Effector CD4-positive, alpha-beta T cell (primary cell): ENCODE data around the gene MAP3K4.
"Not testable (repeated sequence)": the region's sequence is repeated elsewhere in the genome, so short reads cannot be mapped to it uniquely, and the experiment has no call there.

Source experiments
- DNase-seq: peaks from one replicate; pipeline ENCODE4 v3.0.0-alpha.2; 2020

The MAP3K4 gene

DNA sequence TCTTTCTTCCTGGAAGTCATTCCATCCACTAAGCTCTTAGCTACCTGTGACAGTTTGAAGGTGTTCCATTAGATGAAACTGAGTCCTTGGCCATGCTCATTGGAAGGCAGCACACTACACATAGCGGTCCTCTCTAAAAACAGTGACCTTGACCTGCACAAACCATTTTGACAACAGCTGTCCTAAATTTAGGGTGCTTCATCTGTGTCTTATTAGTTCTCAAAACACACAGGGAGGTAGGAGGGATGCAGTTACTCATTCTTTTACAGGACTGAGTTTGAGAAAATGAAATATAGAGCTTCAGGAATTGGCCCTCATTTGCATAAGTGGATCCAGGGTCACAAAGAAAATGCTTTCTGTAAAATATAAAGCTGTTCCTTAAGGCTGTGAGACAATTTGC lies 20.4 kb upstream of the MAP3K4 start:
- no peak for DNase-seq

DNA sequence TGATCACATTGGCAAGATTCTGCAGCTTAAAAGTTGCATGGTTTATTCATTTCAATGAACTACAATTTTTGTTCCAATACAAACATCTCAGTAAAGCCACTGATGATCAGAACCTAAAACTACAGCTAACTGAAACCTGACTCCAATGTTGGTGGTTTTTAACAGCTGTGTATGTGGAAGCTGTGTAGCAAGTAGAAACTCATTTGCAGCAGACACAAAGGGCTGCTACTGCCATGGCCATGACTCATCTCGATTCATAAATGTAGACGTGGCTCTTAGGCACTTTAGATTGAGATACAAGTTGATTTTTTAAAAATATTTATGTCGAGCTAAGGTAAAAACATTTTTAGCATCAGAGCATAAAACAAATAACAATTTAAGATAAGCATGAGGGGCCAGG lies 19.5 kb upstream of the MAP3K4 start:
- DNase-seq = no peak

DNA sequence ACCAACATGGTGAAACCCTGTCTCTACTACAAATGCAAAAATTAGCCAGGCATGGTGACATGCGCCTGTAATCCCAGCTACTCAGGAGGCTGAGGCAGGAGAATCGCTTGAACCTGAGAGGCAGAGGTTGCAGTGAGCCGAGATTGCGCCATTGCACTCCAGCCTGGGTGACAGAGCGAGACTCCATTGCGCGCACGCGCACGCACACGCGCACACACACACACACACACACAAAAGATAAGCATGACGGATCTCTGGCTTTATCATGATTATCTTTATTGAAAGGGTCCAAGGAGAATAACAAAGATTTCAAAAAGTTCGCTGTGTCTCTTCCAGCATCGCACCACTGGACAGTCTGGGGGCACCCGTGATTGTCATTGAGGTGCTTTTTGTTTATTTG lies 19.0 kb upstream of the MAP3K4 start:
- not testable (repeated sequence) for DNase-seq

DNA sequence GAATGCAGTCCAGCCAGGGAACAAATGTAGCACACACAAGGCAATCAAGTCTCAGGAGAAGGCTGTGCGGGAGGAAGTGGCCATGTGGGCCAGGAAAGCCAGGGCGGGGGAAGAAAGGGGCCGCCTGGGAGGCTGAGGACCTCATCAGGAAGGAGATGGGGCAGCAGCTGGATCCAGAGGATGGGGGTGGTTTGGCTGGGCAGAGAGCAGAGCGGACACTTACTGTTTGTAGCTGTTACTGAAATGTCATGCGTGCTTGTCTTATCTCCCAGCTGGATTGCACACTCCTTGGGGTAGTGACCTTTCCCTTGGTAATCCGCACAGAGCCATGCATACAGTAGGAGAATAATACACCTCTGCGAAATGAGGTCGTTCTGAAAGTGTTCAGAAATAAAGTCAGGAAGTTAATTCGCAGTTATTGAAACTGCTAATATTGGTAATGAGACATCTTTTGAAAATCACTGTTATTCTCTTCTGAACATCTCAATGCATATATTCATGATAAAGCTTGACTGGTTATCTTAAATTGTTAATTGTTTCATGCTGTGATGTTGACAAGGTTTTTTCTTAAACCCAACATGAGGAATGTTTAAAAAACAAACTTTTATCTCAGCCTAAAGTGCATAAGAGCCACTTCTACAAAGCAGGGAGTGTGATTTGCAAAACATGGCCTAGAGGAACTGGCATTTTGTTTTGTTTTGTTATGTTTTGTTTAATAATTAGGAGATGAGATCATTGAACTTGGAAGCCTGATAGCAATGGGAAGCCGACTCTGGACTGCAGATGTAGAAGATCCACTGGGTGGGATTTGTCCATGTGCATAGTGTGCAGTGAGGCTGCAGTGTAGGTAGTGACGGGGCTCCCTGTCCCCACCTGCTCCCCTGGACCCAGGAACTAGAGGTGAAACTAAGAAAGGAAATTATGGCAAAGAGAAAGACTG lies 18.0 kb upstream of the MAP3K4 start:
- no peak for DNase-seq

DNA sequence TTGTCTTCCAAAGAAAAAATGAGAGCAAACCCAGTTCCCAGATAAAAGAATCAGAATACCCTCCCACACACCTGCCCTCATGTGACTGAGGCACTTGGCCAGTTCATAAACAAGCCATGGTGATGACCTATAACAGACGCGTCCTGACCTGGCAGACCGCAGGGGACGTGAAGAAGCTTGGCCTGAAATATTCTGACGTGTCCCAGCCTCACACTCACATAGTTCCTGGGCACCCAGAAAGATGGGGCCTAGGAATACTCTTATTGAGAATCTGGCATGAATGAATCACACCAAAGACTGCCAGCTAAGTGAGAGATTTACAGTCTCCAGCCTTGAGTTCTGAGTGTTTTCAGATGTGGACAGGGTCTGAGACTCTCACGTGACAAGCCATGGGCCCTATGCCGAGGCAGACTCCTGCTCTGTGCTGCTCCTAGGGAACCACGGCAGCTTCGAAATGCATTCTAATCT lies 17.2 kb upstream of the MAP3K4 start:
- no peak for DNase-seq

DNA sequence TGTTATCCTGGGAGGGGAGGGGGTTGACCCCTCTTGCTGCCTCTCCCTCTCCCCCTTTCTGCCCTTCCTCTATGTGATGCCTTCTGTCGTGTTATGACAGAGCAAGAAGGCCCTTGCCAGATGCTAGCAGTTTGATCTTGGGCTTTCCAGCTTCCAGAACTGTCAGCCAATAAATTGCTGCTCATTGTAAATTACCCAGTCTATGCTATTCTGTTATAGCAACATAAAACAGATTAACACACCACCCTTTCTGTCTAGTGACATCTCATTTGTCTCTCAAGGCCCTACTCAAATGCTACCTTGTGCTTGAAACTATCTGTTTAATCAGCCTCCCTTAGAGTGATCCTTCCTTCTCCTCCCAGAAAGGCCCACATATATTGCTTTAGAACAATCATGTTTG lies 16.4 kb upstream of the MAP3K4 start:
- DNase-seq = no peak

DNA sequence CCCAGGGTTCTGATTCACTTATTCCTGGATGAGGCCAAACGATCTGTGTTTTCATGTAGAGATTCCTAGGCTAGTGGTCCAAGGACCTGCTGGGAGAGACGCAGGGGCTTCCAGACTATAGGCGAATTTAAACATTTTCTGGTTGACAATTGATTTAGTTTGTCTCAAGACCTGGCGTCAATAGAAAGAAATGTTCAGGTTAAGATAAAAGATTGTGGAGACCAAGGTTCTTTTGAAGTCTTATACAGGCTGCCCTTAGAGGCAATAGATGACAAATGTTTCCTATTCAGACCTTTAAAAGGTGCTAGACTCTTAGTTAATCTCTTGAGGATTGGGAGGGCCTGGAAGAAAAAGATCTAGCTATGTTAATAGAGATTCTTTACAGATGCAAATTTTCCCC lies 15.6 kb upstream of the MAP3K4 start:
- DNase-seq = not testable (repeated sequence)

DNA sequence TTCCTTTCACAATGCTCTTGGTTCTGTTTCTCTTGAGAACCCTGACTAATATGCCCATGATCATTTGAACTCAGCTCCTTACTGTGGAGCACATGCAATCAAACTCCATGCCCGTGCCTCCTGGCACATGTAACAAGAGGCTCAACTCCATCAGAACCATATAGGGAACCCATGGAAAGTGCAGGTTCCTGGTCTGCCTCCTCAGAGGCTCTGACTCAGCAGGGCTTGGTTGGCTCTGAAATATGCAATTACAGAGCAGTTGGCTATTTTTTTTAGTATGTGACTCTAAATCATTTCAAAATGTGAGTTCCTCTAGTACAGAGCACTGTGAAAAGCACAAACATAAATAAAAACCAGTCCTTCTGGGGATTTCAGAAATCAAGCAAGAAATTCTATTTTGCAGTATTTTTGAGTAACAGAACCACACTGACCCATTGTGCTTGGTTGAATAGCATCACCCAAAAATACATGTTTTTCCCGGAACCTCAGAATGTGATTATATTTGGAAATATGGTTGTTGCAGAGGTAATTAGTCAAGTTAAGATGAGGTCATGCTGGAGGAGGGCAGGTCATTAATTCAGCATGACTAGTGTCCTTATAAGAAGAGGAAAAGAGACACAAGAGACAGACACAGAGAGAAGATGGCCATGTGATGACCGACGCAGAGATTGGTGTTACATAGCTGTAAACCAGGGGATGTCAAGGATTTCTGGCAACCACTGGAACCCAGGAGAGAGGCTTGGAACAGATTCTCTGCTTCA lies 13.2 kb upstream of the MAP3K4 start:
- DNase-seq = no peak

DNA sequence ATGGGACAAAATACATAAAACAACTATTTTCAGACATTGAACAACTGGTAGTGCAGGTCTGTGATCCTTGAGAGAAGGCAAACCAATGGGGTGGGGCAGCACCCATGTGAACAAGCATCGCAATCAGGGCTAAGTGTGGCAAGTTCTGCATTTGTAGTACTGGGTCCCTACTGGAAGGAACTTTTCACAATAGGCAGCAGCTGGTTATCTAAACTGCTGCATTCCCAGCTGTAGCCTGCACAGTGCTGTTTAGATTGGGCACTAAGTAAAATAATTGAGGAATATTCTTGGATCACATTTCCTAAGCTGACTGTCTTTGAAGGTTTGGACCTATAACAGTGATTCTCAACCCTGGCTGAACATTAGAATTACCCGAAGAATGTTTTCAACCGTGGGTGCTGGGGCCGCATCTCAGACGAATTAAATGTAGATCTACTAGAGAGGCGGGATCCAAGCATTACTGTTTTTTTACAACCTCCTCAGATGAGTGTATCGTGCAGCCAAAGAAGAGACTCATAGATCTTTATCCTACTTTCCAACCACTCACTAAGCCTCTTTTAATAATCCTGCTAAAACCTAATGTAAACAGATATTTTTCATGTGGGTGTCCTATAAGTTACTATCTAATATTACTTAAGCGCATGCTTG lies 12.4 kb upstream of the MAP3K4 start:
- DNase-seq = no peak

DNA sequence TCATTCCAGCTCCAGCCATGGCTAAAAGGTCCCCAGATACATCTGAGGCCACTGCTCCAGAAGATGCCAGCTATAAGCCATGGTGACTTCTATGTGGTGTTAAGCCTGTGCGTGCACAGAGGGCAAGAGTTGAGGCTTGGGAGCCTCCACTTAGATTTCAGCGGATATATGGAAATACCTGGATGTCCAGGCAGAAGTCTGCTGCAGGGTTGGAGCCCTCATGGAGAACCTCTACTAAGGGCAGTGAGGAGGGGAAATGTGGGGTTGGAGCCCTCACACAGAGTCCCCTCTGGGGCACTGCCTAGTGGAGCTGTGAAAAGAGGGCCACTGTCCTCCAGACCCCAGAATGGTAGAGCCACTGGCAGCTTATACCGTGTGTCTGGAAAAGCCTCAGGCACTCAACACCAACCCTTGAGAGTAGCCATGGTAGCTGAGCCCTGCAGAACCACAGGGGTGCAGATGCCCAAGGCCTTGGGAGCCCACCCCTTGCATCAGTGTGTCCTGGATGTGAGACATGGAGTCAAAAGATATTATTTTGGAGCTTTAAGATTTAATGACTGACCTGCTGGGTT lies 8.1 kb upstream of the MAP3K4 start:
- not testable (repeated sequence) for DNase-seq

DNA sequence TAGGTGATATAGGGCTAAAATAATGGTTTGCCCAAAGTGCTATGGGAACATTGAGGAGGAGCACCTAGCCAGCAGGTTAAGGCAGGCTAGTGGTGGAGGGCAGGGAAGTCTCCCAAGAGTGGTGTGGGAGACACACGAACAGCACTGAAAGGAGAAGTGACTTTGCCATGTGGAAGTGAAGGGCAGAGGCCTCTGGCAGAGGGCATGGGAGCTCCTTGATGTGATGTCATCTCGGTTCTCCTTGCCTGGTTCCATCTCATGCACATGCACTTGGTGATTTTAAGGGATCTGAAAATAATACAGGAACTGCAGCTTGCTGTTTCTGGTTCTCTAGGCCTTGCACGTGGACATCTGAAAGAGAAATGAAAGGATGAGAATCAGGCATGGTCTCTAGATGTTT lies 4.7 kb upstream of the MAP3K4 start:
- DNase-seq = no peak

DNA sequence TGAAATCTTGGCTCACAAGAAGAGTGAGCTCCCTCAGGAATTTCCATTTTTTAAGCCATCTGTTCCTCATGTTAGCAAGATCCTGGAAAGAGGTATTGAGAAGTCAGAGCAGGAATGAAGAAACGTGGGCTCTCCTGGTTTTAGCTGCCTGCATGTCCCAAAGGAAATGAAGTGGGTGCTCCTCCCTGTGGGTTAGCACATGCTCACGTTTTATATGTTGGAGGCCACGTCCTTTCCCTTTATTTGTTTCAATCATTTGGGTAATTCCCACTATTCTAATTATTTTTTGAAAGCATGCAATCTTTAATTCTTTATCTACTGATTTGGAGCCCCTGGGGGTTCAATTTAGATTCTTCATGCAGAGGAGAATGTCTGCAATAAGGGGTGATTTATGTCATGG lies 4.3 kb upstream of the MAP3K4 start:
- DNase-seq = no peak

DNA sequence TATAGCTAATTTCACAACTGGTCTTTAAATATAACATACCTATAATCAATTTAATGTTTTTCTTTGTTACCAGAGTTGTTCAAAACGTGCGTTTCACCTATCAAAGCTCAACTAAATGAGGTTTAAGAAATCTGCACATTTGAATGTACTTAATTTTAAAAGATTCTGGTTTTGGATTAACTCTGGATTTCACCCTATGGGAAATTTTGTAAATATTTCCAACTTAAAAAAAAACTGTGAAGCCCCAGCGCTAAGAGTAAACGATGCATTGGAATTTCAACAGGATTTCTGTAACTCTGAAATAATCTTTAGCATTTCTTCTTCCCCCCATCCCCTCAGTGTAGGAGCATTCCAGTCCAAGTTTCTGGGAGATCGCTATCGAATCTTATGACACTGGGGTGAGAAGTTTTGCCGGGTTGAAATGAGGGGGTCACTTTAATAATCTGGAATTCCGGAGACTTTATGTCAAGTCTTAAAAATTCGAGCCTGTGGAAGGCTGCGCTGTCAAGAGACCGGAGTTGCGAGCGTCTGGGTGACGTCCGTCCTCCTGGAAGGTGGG lies 643 bp upstream of the MAP3K4 start:
- DNase-seq = no peak

DNA sequence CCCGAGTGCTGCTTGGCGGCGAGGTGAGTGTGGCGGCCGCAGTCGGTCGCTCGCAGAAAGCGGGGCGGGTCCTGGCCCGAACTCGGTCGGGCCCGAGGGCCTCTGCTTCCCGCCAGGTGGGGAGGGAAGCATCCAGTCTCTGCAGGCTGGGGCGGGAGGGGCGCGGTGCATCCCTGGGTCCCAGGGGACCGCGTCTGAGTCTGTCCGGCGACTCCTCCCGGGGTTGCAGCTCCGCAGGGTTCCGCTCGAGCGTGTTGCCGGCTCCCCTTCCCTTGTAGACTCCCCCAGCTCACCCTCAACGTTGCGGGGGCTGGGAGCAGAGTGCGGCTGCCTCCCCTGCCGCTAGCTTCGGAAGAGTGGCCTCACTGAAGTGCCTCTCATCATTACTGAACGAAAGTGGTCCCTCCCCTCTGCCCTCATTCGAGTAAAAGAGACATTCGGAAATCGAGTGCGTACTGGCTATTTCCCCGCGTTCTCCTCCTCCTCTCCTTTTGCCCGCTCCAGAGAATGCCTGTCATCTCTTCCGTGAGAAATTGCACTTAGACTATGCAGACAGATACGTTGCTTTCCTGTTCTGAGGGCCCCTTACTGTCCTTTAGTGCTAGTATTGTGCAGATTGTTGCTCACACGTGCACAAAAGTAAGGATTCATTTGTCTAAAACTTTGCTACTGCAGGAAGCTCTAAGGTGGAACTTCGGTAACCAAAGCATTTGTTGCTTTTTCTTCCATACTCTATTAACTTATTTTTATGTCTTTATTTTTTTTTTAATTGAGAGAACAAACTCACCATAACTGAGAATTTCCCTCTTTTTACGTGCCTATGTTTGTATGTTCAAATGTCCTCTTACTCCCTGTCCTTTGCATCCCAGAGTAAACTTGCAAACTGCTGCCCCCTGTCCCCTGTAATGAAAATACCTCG lies 751 bp downstream of the MAP3K4 start:
- DNase-seq = no peak

DNA sequence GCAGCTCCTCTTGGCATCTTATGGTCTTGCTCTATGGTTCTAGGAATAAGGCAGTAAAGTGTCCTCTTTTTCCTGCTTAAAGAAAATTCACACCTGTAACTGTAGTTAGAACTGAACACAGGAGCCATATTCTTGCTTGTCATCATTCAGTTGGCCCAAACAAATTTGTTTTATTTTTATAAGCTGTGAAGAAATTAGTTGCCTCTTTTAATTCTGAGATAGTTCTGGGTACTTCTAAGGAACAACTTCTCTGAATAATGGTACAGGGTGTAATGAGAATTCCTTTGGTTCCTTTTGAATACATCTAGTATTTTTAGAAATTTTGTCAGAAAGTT lies 1.4 kb downstream of the MAP3K4 start:
- DNase-seq = no peak

DNA sequence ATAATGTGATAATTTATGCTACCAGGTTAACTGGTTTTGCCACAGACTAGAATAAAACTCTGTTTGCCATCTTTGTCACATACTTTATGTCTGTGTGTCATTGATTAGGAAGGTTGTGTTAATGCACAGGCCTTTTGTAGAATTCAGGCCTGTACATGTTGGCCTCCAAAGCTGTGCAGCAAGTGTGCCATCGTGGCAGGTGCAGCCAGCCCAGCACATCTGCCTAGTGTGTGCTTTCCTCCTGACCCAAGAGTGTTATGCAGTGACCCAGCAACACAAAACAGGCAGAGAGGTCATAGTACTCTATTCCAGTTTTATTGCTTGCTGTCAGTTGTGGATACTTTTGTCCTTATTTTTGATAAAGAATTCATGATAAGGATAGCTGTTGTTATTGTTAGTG lies 3.7 kb downstream of the MAP3K4 start:
- no peak for DNase-seq

DNA sequence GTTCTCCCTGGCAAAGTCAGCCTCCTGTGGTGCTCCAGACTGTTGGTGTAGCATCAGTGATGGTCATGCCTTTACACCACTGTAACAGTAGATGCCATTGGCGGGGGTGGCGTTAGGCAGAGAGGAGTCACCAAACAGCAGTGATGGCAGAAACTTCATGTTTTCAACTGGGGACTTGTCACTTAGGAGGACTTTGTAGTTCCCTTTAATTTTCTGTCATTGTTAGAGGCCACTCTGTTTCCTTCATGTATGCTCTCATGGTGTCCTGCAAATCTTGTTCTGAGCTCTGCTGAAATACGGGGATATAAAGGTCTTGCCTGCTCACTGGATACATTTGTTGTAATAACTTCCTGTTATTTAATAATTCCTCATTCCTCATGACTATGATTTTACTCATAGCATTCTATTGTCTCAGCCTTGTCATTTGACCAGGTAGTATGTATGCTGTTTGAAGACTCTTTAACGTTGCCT lies 4.6 kb downstream of the MAP3K4 start:
- DNase-seq = no peak

DNA sequence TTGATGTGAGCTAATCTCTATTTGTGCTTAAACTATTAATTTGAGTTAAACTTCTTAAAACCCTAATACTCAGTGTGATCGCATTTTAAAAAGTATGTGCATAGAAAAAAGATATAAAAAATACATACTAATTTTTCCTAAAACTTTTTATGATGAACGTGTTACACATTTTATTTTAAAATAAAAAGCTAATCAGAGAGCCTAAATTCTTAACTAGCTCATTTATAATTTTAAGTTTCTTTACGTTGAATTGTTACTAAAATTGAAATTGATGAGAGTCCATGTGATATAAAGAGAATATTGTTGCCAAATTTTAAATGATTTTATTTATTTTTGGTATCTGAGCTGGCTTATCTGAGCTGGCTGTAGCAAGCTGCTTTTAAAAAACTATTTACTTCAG lies 6.6 kb downstream of the MAP3K4 start:
- no peak for DNase-seq

DNA sequence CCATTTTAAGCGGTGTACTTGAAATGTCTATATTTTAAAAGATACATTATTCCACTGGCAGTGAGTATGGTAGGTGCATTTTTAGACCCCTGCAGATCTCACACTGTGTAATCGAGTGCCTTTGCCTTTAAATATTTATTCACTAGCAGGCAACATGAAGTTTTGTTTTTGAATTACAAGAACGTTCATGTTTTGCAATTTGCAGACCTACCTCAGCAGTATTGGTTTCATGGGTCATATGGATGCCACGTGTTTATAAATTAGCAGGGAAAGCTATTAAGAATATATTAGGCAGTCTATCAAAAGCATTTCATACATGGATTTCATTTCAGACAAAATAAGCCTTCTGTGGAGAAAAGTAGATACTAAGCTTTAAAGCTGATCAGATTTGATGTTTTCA lies 7.2 kb downstream of the MAP3K4 start:
- no peak for DNase-seq

DNA sequence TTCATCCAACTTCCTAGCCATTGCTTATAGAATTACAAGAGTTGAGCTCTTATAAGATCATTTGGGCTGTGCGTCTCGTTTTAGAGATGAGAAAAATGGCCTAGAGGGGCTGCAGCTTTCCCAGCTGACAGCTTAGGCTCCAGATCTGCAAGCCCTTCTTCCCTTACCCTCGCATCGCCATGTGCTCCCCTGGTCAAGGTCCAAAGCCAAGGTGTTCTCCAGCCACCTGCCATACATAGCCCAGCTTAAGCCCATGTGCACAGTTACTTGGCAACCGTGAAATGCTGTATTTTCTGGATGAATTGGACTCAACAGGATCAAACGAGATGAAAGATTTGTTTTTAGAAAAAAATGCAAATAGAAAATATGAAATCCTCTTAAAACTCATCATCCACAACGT lies 7.9 kb downstream of the MAP3K4 start:
- no peak for DNase-seq

DNA sequence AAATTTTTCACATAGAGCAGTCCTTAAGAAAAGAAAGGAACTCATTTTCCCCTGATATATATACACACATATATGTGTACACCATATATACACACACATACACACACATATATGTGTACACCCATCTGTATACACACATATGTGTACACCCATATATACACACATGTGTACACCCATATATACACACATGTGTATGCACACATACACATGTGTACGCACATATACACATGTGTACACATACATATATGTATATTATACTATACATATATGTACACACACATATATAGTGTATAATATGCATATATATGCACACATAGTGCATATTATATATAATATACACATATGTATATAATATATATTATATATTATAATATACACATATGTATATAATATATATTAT lies 9.1 kb downstream of the MAP3K4 start:
- DNase-seq = no peak

DNA sequence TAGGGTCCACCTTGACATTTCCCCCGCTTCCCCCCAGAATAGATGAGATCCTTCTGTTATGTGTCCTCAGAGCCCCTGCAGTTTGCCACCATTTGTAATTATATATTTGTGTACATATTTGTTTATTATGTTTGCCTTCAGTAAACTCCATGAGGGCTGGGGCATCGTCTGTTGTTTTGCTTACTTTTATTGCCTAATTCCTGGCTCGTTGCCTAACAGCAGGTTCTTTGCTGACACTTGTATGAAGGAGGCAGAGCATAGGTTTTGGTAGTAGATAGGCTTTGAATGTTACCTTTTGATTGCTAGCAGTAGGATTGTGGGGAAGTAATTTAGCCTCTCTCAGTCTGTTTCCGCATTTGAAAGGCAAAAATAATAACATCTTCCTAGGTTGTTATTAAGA lies 9.9 kb downstream of the MAP3K4 start:
- DNase-seq = no peak
